Osteoblast (primary cell): ENCODE results near the gene NT5DC1. TPM values are rescaled to one million over a fixed set of nuclear protein-coding genes. Genes with fewer than 3 reads are reported as not detected.

Experiments
- DNase-seq: peaks from one replicate; pipeline ENCODE4 v3.0.0; 2011; ENCODE audit warnings: low spot score, mixed read lengths; ENCODE audit not compliant: insufficient read length; ENCODE audit errors: missing footprints
- H2AFZ ChIP-seq: 2 replicates; pipeline ENCODE4 v1.6.0; 2011; ENCODE audit warnings: mild to moderate bottlenecking, low read length
- H3K27ac ChIP-seq: 2 replicates; pipeline ENCODE4 v1.5.1; 2011; ENCODE audit warnings: mild to moderate bottlenecking, low read depth, low read length, moderate library complexity
- H3K27me3 ChIP-seq: 2 replicates; pipeline ENCODE4 v1.6.0; 2012; ENCODE audit warnings: mild to moderate bottlenecking, control low read depth, inconsistent platforms, low read length, moderate library complexity; ENCODE audit not compliant: insufficient read depth
- H3K36me3 ChIP-seq: 2 replicates; pipeline ENCODE4 v1.5.1; 2011; ENCODE audit warnings: mild to moderate bottlenecking, low read length, control low read depth, moderate library complexity; ENCODE audit not compliant: insufficient read depth
- H3K4me1 ChIP-seq: 2 replicates; pipeline ENCODE4 v1.5.1; 2011; ENCODE audit warnings: mild to moderate bottlenecking, low read length, control low read depth, moderate library complexity; ENCODE audit not compliant: insufficient read depth
- H3K4me2 ChIP-seq: 2 replicates; pipeline ENCODE4 v1.6.0; 2011; ENCODE audit warnings: mild to moderate bottlenecking, low read length; ENCODE audit not compliant: insufficient read depth
- H3K4me3 ChIP-seq: fragments of 200-600 bp; sonication (generic); 3 replicates; pipeline ENCODE4 v1.5.1; 2012; ENCODE audit warnings: mild to moderate bottlenecking, low read length, inconsistent platforms; ENCODE audit not compliant: insufficient read depth
- H3K79me2 ChIP-seq: 2 replicates; pipeline ENCODE4 v1.6.0; 2012; ENCODE audit warnings: mild to moderate bottlenecking, low read length, control low read depth, inconsistent platforms; ENCODE audit not compliant: insufficient read depth
- H3K9me3 ChIP-seq: 2 replicates; pipeline ENCODE4 v1.5.1; 2011; ENCODE audit warnings: low read depth, low read length, control low read depth
- H4K20me1 ChIP-seq: 2 replicates; pipeline ENCODE4 v1.6.0; 2012; ENCODE audit warnings: mild to moderate bottlenecking, low read length, control low read depth; ENCODE audit not compliant: insufficient read depth
- total RNA-seq: library from RNA; depleted of rRNA; stranded (reverse); fragments of >200 nt; gene quantifications from 2 replicates; pipeline ENCODE4 v1.2.3, GENCODE V29; 2012
- TF ChIP-seq, protein P1 (sequence below): IDR thresholded peaks from 2 replicates; pipeline ENCODE4 v1.5.1; 2011; ENCODE audit warnings: mild to moderate bottlenecking, low read depth, low read length, moderate library complexity; ENCODE audit errors: extremely low read depth

The NT5DC1 gene
- total RNA-seq, 1 donor, result 7.2 TPM

DNA sequence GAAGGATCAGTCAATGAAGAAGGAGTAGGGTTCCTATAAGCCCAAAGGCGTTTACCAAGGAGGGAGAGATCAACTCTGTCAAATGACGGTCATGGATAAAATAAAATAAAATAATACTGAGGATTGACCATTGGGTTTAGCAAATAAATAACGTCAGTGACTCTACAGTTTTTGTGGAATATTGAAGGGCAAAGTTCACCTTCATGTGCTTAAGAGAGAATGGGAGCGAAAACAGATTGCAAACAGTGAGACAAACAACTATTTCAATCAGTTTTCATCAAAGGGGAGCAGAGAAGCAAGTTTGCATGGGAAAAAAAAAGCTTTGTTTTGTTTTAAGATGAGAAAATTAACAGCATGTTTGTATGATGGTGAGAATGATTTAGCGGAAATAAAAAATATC is 17.6 kb upstream of the NT5DC1 start:
- H4K20me1 ChIP-seq, result no peaks in the 10 kb centered on the region
- no peak for DNase-seq
- H3K27me3 ChIP-seq, result no peaks in the 10 kb centered on the region
- H3K36me3 ChIP-seq, result no peaks in the 10 kb centered on the region
- no peak overlapping the region for H3K4me2 ChIP-seq
- H3K79me2 ChIP-seq, result no peaks in the 10 kb centered on the region
- H3K27ac ChIP-seq, result no peak overlapping the region
- no peak overlapping the region for H2AFZ ChIP-seq
- TF ChIP-seq, protein P1, sequence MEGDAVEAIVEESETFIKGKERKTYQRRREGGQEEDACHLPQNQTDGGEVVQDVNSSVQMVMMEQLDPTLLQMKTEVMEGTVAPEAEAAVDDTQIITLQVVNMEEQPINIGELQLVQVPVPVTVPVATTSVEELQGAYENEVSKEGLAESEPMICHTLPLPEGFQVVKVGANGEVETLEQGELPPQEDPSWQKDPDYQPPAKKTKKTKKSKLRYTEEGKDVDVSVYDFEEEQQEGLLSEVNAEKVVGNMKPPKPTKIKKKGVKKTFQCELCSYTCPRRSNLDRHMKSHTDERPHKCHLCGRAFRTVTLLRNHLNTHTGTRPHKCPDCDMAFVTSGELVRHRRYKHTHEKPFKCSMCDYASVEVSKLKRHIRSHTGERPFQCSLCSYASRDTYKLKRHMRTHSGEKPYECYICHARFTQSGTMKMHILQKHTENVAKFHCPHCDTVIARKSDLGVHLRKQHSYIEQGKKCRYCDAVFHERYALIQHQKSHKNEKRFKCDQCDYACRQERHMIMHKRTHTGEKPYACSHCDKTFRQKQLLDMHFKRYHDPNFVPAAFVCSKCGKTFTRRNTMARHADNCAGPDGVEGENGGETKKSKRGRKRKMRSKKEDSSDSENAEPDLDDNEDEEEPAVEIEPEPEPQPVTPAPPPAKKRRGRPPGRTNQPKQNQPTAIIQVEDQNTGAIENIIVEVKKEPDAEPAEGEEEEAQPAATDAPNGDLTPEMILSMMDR, result no peak
- no peaks in the 10 kb centered on the region for H3K9me3 ChIP-seq
- H3K4me1 ChIP-seq, result no peaks in the 10 kb centered on the region
- H3K4me3 ChIP-seq, result no peak overlapping the region

DNA sequence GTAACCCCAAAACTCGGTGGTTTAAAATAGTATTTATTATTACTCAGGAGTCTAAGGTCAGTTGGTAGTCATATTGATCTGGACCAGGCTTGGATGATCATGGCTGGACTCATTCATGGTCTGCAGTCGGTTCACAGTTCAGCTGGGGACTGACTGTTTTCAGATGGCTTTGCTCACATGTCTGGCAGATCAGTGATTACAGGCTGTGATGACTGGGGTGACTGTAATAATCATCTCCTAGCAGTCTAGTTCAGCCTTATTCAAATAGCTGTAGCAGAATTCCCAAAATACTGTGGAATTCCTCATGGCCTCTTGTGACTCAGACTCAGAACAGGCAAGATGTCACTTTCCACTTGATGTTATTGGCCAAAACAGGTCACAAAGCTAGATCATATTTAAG is 16.4 kb upstream of the NT5DC1 start:
- no peak for DNase-seq
- H3K27me3 ChIP-seq, result no peaks in the 10 kb centered on the region
- no peak overlapping the region for H3K4me3 ChIP-seq
- no peaks in the 10 kb centered on the region for H3K9me3 ChIP-seq
- TF ChIP-seq, protein P1, result no peak
- H3K36me3 ChIP-seq, result no peaks in the 10 kb centered on the region
- H2AFZ ChIP-seq, result no peak overlapping the region
- no peak overlapping the region for H3K4me2 ChIP-seq
- no peak overlapping the region for H3K27ac ChIP-seq
- no peaks in the 10 kb centered on the region for H4K20me1 ChIP-seq
- no peaks in the 10 kb centered on the region for H3K4me1 ChIP-seq
- H3K79me2 ChIP-seq, result no peaks in the 10 kb centered on the region

DNA sequence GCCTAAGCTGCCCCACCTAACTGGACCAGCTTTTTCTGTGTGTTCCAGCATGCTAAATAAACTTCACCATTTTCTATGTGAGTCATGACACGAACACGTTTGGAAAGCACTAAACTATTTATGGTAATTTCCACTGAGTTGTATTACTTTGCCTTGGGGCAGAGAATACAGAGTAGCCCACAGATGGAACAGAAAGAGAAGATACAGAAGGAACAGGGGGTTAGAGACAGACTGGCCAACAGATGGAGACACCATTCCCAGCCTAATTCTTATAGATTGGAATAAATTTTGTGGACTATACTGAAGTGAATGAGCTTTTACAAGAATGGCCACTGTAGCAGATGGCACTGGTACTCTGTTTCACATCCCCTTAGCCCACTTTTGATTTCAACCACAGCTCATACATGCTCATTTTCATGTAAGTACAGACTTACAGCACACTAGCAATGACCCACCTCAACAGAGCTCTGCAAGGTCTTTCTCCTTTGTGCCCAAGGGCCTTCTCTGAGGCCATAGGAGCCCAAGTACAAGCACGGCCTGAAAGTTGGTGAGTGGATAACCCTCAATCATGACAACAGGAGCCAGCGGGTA is 13.1 kb upstream of the NT5DC1 start:
- H4K20me1 ChIP-seq, result no peaks in the 10 kb centered on the region
- TF ChIP-seq, protein P1, result no peak
- peak overlapping the region; percentile 49 for H2AFZ ChIP-seq
- H3K27me3 ChIP-seq, result no peaks in the 10 kb centered on the region
- H3K27ac ChIP-seq, result no peak overlapping the region
- H3K79me2 ChIP-seq, result no peaks in the 10 kb centered on the region
- H3K36me3 ChIP-seq, result no peaks in the 10 kb centered on the region
- no peak overlapping the region for H3K4me2 ChIP-seq
- H3K9me3 ChIP-seq, result no peaks in the 10 kb centered on the region
- DNase-seq, result no peak
- no peak overlapping the region for H3K4me3 ChIP-seq
- H3K4me1 ChIP-seq, result no peaks in the 10 kb centered on the region

DNA sequence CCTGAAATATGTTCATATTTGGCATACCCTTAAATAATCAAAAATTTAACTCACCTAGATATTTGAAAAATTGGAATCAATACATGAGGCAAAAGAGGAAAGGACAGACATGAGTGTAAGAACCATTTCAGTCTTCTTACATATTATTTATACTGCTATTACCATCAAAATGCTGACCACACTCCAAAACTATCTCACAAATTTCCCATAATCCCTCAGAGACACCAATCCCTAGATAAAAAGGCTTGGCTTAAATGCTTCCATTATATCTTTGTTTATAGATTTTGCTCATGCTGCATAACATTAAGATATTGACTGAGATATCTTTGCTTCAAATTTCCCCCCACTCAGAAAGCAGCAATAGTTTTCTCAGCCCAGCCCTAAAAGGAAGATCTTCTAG is 11.7 kb upstream of the NT5DC1 start:
- no peaks in the 10 kb centered on the region for H3K9me3 ChIP-seq
- H3K27me3 ChIP-seq, result no peaks in the 10 kb centered on the region
- no peak overlapping the region for H3K4me2 ChIP-seq
- H4K20me1 ChIP-seq, result no peaks in the 10 kb centered on the region
- DNase-seq, result no peak
- no peaks in the 10 kb centered on the region for H3K4me1 ChIP-seq
- no peak overlapping the region for H3K4me3 ChIP-seq
- no peaks in the 10 kb centered on the region for H3K79me2 ChIP-seq
- peak overlapping the region; percentile 74 for H2AFZ ChIP-seq
- no peak overlapping the region for H3K27ac ChIP-seq
- TF ChIP-seq, protein P1, result no peak
- H3K36me3 ChIP-seq, result no peaks in the 10 kb centered on the region
